AG04449 (cell line): ENCODE results near the gene TRMT61A.

ENCODE experiments used
- CTCF ChIA-PET: fragments of 350-600 bp; formaldehyde crosslinking; extraction: SDS; loops from one replicate; lab custom pipeline; 2021; ENCODE audit warnings: antibody characterized with exemption; lab: Yijun Ruan, JAX
- POLR2A ChIA-PET: fragments of 400-600, 350-600 bp; formaldehyde crosslinking; extraction: SDS; loops from one replicate; lab custom pipeline; 2020; ENCODE audit warnings: antibody characterized with exemption, inconsistent platforms; lab: Yijun Ruan, JAX
- DNase-seq: peaks from one replicate; pipeline ENCODE4 v3.0.0-alpha.2; 2010; ENCODE audit warnings: low read depth, low spot score
- H3K4me3 ChIP-seq: 2 replicates; pipeline ENCODE4 v1.5.1; 2011; ENCODE audit warnings: low read depth, mild to moderate bottlenecking, control low read depth, low read length
- CTCF ChIP-seq: IDR thresholded peaks from one replicate; pipeline ENCODE4 v1.5.1; 2011; ENCODE audit warnings: mild to moderate bottlenecking, moderate library complexity, low read length, control low read depth, inconsistent platforms; ENCODE audit not compliant: insufficient read depth; ENCODE audit errors: missing control alignments

TRMT61A gene

GRCh38 chr14:103518422-103519042, 10.5 kb upstream of the TRMT61A start:
- CTCF ChIA-PET: interaction anchor here (0.7 to 11.0 kb wide), 11 partner anchors 9 to 385 kb away, joined by 3 to 368 read pairs (median 16); partner anchors contain the start of gene TRMT61A
- DNase-seq: no peak
- peak; percentile 97 for TF ChIP-seq CTCF
- POLR2A ChIA-PET: interaction anchor here (1.1 to 1.3 kb wide), 2 partner anchors 10 to 22 kb away, joined by 4 to 7 read pairs; partner anchors contain the start of gene TRMT61A
- no peak overlapping the region for H3K4me3 ChIP-seq

GRCh38 chr14:103519043-103519836, 9.8 kb upstream of the TRMT61A start:
- CTCF ChIA-PET: interaction anchor here (0.7 to 11.0 kb wide), 10 partner anchors 10 to 39 kb away, joined by 3 to 368 read pairs (median 20); partner anchors contain the start of gene TRMT61A
- no peak for DNase-seq
- no peak overlapping the region for H3K4me3 ChIP-seq
- TF ChIP-seq CTCF: no peak
- POLR2A ChIA-PET: interaction anchor here (1.1 to 1.3 kb wide), 2 partner anchors 10 to 21 kb away, joined by 4 to 7 read pairs; partner anchors contain the start of gene TRMT61A

GRCh38 chr14:103519837-103520212, 9.2 kb upstream of the TRMT61A start:
- no peak for DNase-seq
- no peak for TF ChIP-seq CTCF
- no peak overlapping the region for H3K4me3 ChIP-seq
- ChIA-PET POLR2A (interaction anchor here (1.3 kb wide), 1 partner anchor 21 kb away, joined by 7 read pairs; no protein-coding TSS in a partner anchor), CTCF (interaction anchor here (1.3 to 11.0 kb wide), 8 partner anchors 10 to 38 kb away, joined by 5 to 368 read pairs (median 27); partner anchors contain the start of gene TRMT61A)

GRCh38 chr14:103520269-103520656, 8.7 kb upstream of the TRMT61A start:
- ChIA-PET CTCF (interaction anchor here (1.0 to 11.0 kb wide), 7 partner anchors 8 to 41 kb away, joined by 3 to 368 read pairs (median 4); partner anchors contain the start of gene TRMT61A), POLR2A (interaction anchor here (0.7 to 1.4 kb wide), 2 partner anchors 20 to 33 kb away, joined by 3 to 5 read pairs; no protein-coding TSS in a partner anchor)
- TF ChIP-seq CTCF: no peak
- H3K4me3 ChIP-seq: no peak overlapping the region
- no peak for DNase-seq

- POLR2A ChIA-PET: interaction anchor here (0.7 to 1.4 kb wide), 3 partner anchors 20 to 33 kb away, joined by 3 to 5 read pairs (median 3); no protein-coding TSS in a partner anchor
- CTCF ChIA-PET: interaction anchor here (0.7 to 11.0 kb wide), 8 partner anchors 8 to 41 kb away, joined by 3 to 368 read pairs (median 4); partner anchors contain the start of gene TRMT61A
- H3K4me3 ChIP-seq: peak overlapping the region; percentile 46
- peak; percentile 69 for TF ChIP-seq CTCF
- no peak for DNase-seq
These were observed 8.1 kb upstream of the TRMT61A start for GRCh38 chr14:103520657-103521437.
